ENCODE measurements around the gene TWSG1. TPM values are rescaled to one million over a fixed set of nuclear protein-coding genes. Genes with fewer than 3 reads are reported as not detected.

TWSG1 gene
- total RNA-seq, 1 donor from 2014 or later = 30.3 TPM

GRCh38 chr18:9319333-9319732, 15.2 kb upstream of the TWSG1 start:
- Histone ChIP-seq H3K27ac (ENCODE audit: low read depth, low read length) (no peak overlapping the region), H3K4me1 (ENCODE audit: control insufficient read depth in 3 of 3, insufficient read depth in 3 of 3, low read length in 3 of 3) (no peaks in the 10 kb centered on the region), H3K4me3 (ENCODE audit: low read length in 3 of 3) (no peak overlapping the region), H3K27me3 (ENCODE audit: control insufficient read depth in 3 of 3, insufficient read depth in 3 of 3, low read length in 3 of 3) (no peaks in the 10 kb centered on the region), H3K36me3 (ENCODE audit: control insufficient read depth in 3 of 3, insufficient read depth in 3 of 3, low read length in 3 of 3) (no peaks in the 10 kb centered on the region), H3K9me3 (ENCODE audit: control insufficient read depth in 3 of 3, low read length in 3 of 3) (peaks cover 0 to 4% (median 0%) of the 10 kb centered on the region in 3 donors), H3K9ac (ENCODE audit: low read depth in 1 of 3, low read length in 3 of 3) (no peak overlapping the region)

- Histone ChIP-seq H3K9ac (ENCODE audit: low read depth in 1 of 3, low read length in 3 of 3) (no peak overlapping the region), H3K27ac (ENCODE audit: low read depth, low read length) (no peak overlapping the region), H3K4me1 (ENCODE audit: control insufficient read depth in 3 of 3, insufficient read depth in 3 of 3, low read length in 3 of 3) (no peaks in the 10 kb centered on the region), H3K27me3 (ENCODE audit: control insufficient read depth in 3 of 3, insufficient read depth in 3 of 3, low read length in 3 of 3) (no peaks in the 10 kb centered on the region), H3K4me3 (ENCODE audit: low read length in 3 of 3) (no peak overlapping the region), H3K36me3 (ENCODE audit: control insufficient read depth in 3 of 3, insufficient read depth in 3 of 3, low read length in 3 of 3) (no peaks in the 10 kb centered on the region), H3K9me3 (ENCODE audit: control insufficient read depth in 3 of 3, low read length in 3 of 3) (peaks cover 0 to 4% (median 0%) of the 10 kb centered on the region in 3 donors)
Observed at GRCh38 chr18:9321017-9321452, 13.5 kb upstream of the TWSG1 start.

GRCh38 chr18:9321736-9322135, 12.8 kb upstream of the TWSG1 start:
- Histone ChIP-seq H3K27me3 (ENCODE audit: control insufficient read depth in 3 of 3, insufficient read depth in 3 of 3, low read length in 3 of 3) (no peaks in the 10 kb centered on the region), H3K9ac (ENCODE audit: low read depth in 1 of 3, low read length in 3 of 3) (no peak overlapping the region)

GRCh38 chr18:9322744-9323143, 11.8 kb upstream of the TWSG1 start:
- Histone ChIP-seq H3K27ac (ENCODE audit: low read depth, low read length) (no peak overlapping the region), H3K36me3 (ENCODE audit: control insufficient read depth in 3 of 3, insufficient read depth in 3 of 3, low read length in 3 of 3) (no peaks in the 10 kb centered on the region), H3K9me3 (ENCODE audit: control insufficient read depth in 3 of 3, low read length in 3 of 3) (peaks cover 0 to 4% (median 0%) of the 10 kb centered on the region in 3 donors), H3K4me3 (ENCODE audit: low read length in 3 of 3) (no peak overlapping the region), H3K27me3 (ENCODE audit: control insufficient read depth in 3 of 3, insufficient read depth in 3 of 3, low read length in 3 of 3) (no peaks in the 10 kb centered on the region), H3K4me1 (ENCODE audit: control insufficient read depth in 3 of 3, insufficient read depth in 3 of 3, low read length in 3 of 3) (no peaks in the 10 kb centered on the region), H3K9ac (ENCODE audit: low read depth in 1 of 3, low read length in 3 of 3) (no peak overlapping the region)

More at GRCh38 chr18:9321736-9322135, 12.8 kb upstream of the TWSG1 start:
- H3K4me1 ChIP-seq (ENCODE audit: control insufficient read depth in 3 of 3, insufficient read depth in 3 of 3, low read length in 3 of 3) = no peaks in the 10 kb centered on the region
- peaks cover 0 to 4% (median 0%) of the 10 kb centered on the region in 3 donors for H3K9me3 ChIP-seq (ENCODE audit: control insufficient read depth in 3 of 3, low read length in 3 of 3)
- no peak overlapping the region for H3K27ac ChIP-seq (ENCODE audit: low read depth, low read length)
- H3K4me3 ChIP-seq (ENCODE audit: low read length in 3 of 3) = no peak overlapping the region
- no peaks in the 10 kb centered on the region for H3K36me3 ChIP-seq (ENCODE audit: control insufficient read depth in 3 of 3, insufficient read depth in 3 of 3, low read length in 3 of 3)

- Histone ChIP-seq H3K27me3 (ENCODE audit: control insufficient read depth in 3 of 3, insufficient read depth in 3 of 3, low read length in 3 of 3) (no peaks in the 10 kb centered on the region), H3K27ac (ENCODE audit: low read depth, low read length) (no peak overlapping the region), H3K9me3 (ENCODE audit: control insufficient read depth in 3 of 3, low read length in 3 of 3) (peaks cover 0 to 4% (median 0%) of the 10 kb centered on the region in 3 donors), H3K4me3 (ENCODE audit: low read length in 3 of 3) (no peak overlapping the region), H3K9ac (ENCODE audit: low read depth in 1 of 3, low read length in 3 of 3) (no peak overlapping the region), H3K4me1 (ENCODE audit: control insufficient read depth in 3 of 3, insufficient read depth in 3 of 3, low read length in 3 of 3) (no peaks in the 10 kb centered on the region), H3K36me3 (ENCODE audit: control insufficient read depth in 3 of 3, insufficient read depth in 3 of 3, low read length in 3 of 3) (no peaks in the 10 kb centered on the region)
Observed at GRCh38 chr18:9323750-9324445, 10.7 kb upstream of the TWSG1 start.

- Histone ChIP-seq H3K36me3 (ENCODE audit: control insufficient read depth in 3 of 3, insufficient read depth in 3 of 3, low read length in 3 of 3) (no peaks in the 10 kb centered on the region), H3K27me3 (ENCODE audit: control insufficient read depth in 3 of 3, insufficient read depth in 3 of 3, low read length in 3 of 3) (no peaks in the 10 kb centered on the region), H3K9ac (ENCODE audit: low read depth in 1 of 3, low read length in 3 of 3) (no peak overlapping the region), H3K27ac (ENCODE audit: low read depth, low read length) (no peak overlapping the region), H3K9me3 (ENCODE audit: control insufficient read depth in 3 of 3, low read length in 3 of 3) (peaks cover 0 to 4% (median 0%) of the 10 kb centered on the region in 3 donors), H3K4me3 (ENCODE audit: low read length in 3 of 3) (no peak overlapping the region), H3K4me1 (ENCODE audit: control insufficient read depth in 3 of 3, insufficient read depth in 3 of 3, low read length in 3 of 3) (no peaks in the 10 kb centered on the region)
Observed at GRCh38 chr18:9325716-9326115, 8.9 kb upstream of the TWSG1 start.

GRCh38 chr18:9328776-9329175, 5.8 kb upstream of the TWSG1 start:
- H3K27ac ChIP-seq (ENCODE audit: low read depth, low read length) = no peak overlapping the region
- no peaks in the 10 kb centered on the region for H3K27me3 ChIP-seq (ENCODE audit: control insufficient read depth in 3 of 3, insufficient read depth in 3 of 3, low read length in 3 of 3)

GRCh38 chr18:9329471-9329870, 5.1 kb upstream of the TWSG1 start:
- Histone ChIP-seq H3K27ac (ENCODE audit: low read depth, low read length) (no peak overlapping the region), H3K36me3 (ENCODE audit: control insufficient read depth in 3 of 3, insufficient read depth in 3 of 3, low read length in 3 of 3) (no peaks in the 10 kb centered on the region)

More at GRCh38 chr18:9328776-9329175, 5.8 kb upstream of the TWSG1 start:
- H3K4me3 ChIP-seq (ENCODE audit: low read length in 3 of 3) = no peak overlapping the region
- H3K9me3 ChIP-seq (ENCODE audit: control insufficient read depth in 3 of 3, low read length in 3 of 3) = no peaks in the 10 kb centered on the region
- H3K36me3 ChIP-seq (ENCODE audit: control insufficient read depth in 3 of 3, insufficient read depth in 3 of 3, low read length in 3 of 3) = no peaks in the 10 kb centered on the region
- H3K9ac ChIP-seq (ENCODE audit: low read depth in 1 of 3, low read length in 3 of 3) = no peak overlapping the region
- peaks cover under 1 to 2% (median 1%) of the 10 kb centered on the region in 3 donors for H3K4me1 ChIP-seq (ENCODE audit: control insufficient read depth in 3 of 3, insufficient read depth in 3 of 3, low read length in 3 of 3)

GRCh38 chr18:9330419-9330818, 4.2 kb upstream of the TWSG1 start:
- no peak overlapping the region for H3K27ac ChIP-seq (ENCODE audit: low read depth, low read length)
- no peaks in the 10 kb centered on the region for H3K9me3 ChIP-seq (ENCODE audit: control insufficient read depth in 3 of 3, low read length in 3 of 3)
- no peak overlapping the region for H3K4me3 ChIP-seq (ENCODE audit: low read length in 3 of 3)
- H3K36me3 ChIP-seq (ENCODE audit: control insufficient read depth in 3 of 3, insufficient read depth in 3 of 3, low read length in 3 of 3) = no peaks in the 10 kb centered on the region
- peaks cover 6 to 9% (median 8%) of the 10 kb centered on the region in 3 donors for H3K4me1 ChIP-seq (ENCODE audit: control insufficient read depth in 3 of 3, insufficient read depth in 3 of 3, low read length in 3 of 3)
- H3K27me3 ChIP-seq (ENCODE audit: control insufficient read depth in 3 of 3, insufficient read depth in 3 of 3, low read length in 3 of 3) = no peaks in the 10 kb centered on the region
- no peak overlapping the region for H3K9ac ChIP-seq (ENCODE audit: low read depth in 1 of 3, low read length in 3 of 3)

More at GRCh38 chr18:9329471-9329870, 5.1 kb upstream of the TWSG1 start:
- H3K4me3 ChIP-seq (ENCODE audit: low read length in 3 of 3) = no peak overlapping the region
- H3K9ac ChIP-seq (ENCODE audit: low read depth in 1 of 3, low read length in 3 of 3) = no peak overlapping the region
- H3K9me3 ChIP-seq (ENCODE audit: control insufficient read depth in 3 of 3, low read length in 3 of 3) = no peaks in the 10 kb centered on the region
- peaks cover 4 to 6% (median 4%) of the 10 kb centered on the region in 3 donors for H3K4me1 ChIP-seq (ENCODE audit: control insufficient read depth in 3 of 3, insufficient read depth in 3 of 3, low read length in 3 of 3)
- H3K27me3 ChIP-seq (ENCODE audit: control insufficient read depth in 3 of 3, insufficient read depth in 3 of 3, low read length in 3 of 3) = no peaks in the 10 kb centered on the region

GRCh38 chr18:9333441-9334328, 888 bp upstream of the TWSG1 start:
- Histone ChIP-seq H3K36me3 (ENCODE audit: control insufficient read depth in 3 of 3, insufficient read depth in 3 of 3, low read length in 3 of 3) (peaks cover 5 to 9% (median 6%) of the 10 kb centered on the region in 3 donors), H3K4me3 (ENCODE audit: low read length in 3 of 3) (peak overlapping the region; percentile 80 to 88 (median 84)), H3K27ac (ENCODE audit: low read depth, low read length) (no peak overlapping the region), H3K9me3 (ENCODE audit: control insufficient read depth in 3 of 3, low read length in 3 of 3) (no peaks in the 10 kb centered on the region), H3K27me3 (ENCODE audit: control insufficient read depth in 3 of 3, insufficient read depth in 3 of 3, low read length in 3 of 3) (no peaks in the 10 kb centered on the region), H3K9ac (ENCODE audit: low read depth in 1 of 3, low read length in 3 of 3) (peak overlapping the region; percentile 58 to 71 (median 71)), H3K4me1 (ENCODE audit: control insufficient read depth in 3 of 3, insufficient read depth in 3 of 3, low read length in 3 of 3) (peaks cover 6 to 11% (median 9%) of the 10 kb centered on the region in 3 donors)
